OCI-LY3 (cell line): ENCODE measurements around the gene SENP3.

Experiments
- H2AFZ ChIP-seq: fragments of 200-600, 300-600 bp; shearing (Covaris generic); 2 replicates; pipeline ENCODE4 v1.6.0; 2014; ENCODE audit warnings: antibody characterized with exemption, low read depth, low read length
- H3K27ac ChIP-seq: fragments of 200-600, 300-600 bp; sonication (generic); 2 replicates; pipeline ENCODE4 v1.5.1; 2014; ENCODE audit warnings: mild to moderate bottlenecking, low read length, moderate library complexity, mixed read lengths
- H3K27me3 ChIP-seq: fragments of 200-600, 300-600 bp; sonication (generic); 2 replicates; pipeline ENCODE4 v1.6.1; 2014; ENCODE audit warnings: low read depth, low read length, mixed read lengths
- H3K36me3 ChIP-seq: fragments of 200-600, 300-600 bp; sonication (generic); replicated peaks from 2 replicates; pipeline ENCODE3; 2014; ENCODE audit warnings: low read depth, low read length, mixed read lengths
- H3K4me1 ChIP-seq: fragments of 300-600, 200-600 bp; sonication (generic); 2 replicates; pipeline ENCODE4 v1.6.1; 2014; ENCODE audit warnings: low read length, mixed read lengths
- H3K4me2 ChIP-seq: fragments of 200-600, 300-600 bp; sonication (generic); 2 replicates; pipeline ENCODE4 v1.6.1; 2014; ENCODE audit warnings: low read length, mixed read lengths
- H3K4me3 ChIP-seq: fragments of 300-600, 200-600 bp; sonication (generic); 2 replicates; pipeline ENCODE4 v1.5.1; 2014; ENCODE audit warnings: antibody characterized with exemption, mild to moderate bottlenecking, low read length, moderate library complexity
- H3K79me2 ChIP-seq: fragments of 300-600, 200-600 bp; shearing (Covaris generic); 2 replicates; pipeline ENCODE4 v1.6.1; 2014; ENCODE audit warnings: mild to moderate bottlenecking, low read length, mixed read lengths
- H3K9ac ChIP-seq: fragments of 300-600, 200-600 bp; shearing (Covaris generic); 2 replicates; pipeline ENCODE4 v1.6.0; 2014; ENCODE audit warnings: mild to moderate bottlenecking, low read length, moderate library complexity
- H3K9me3 ChIP-seq: fragments of 200-600, 300-600 bp; shearing (Covaris generic); 2 replicates; pipeline ENCODE4 v1.6.1; 2014; ENCODE audit warnings: low read length, mixed read lengths; ENCODE audit not compliant: insufficient read depth
- H4K20me1 ChIP-seq: fragments of 200-600, 300-600 bp; sonication (generic); 2 replicates; pipeline ENCODE4 v1.6.1; 2016; ENCODE audit warnings: low read length, mixed read lengths; ENCODE audit not compliant: insufficient read depth
- CTCF ChIP-seq: fragments of 200-600, 300-600 bp; sonication (generic); IDR thresholded peaks from 2 replicates; pipeline ENCODE4 v1.5.1; 2014; ENCODE audit warnings: antibody characterized with exemption, low read length, low read depth
- EZH2phosphoT487 ChIP-seq: fragments of 200-600 bp; shearing (Covaris generic); IDR thresholded peaks from 2 replicates; pipeline ENCODE4 v1.6.1; 2018; ENCODE audit warnings: antibody characterized with exemption, mixed run types, low read depth

The SENP3 gene

GRCh38 chr17:7548585-7549400, 12.9 kb upstream of the SENP3 start, which contains the start of gene TNFSF12:
TSS of gene TNFSF12 (plus strand) at chr17:7549058. CDS start at chr17:7549154, 96 bp downstream.
- H3K4me2 ChIP-seq, result peak within 1 kb of the TSS; percentile 63

GRCh38 chr17:7549401-7550055, 12.2 kb upstream of the SENP3 start:
- H2AFZ ChIP-seq, result no peak overlapping the region
- H3K9me3 ChIP-seq, result no peaks in the 10 kb centered on the region

More at GRCh38 chr17:7548585-7549400, 12.9 kb upstream of the SENP3 start, which contains the start of gene TNFSF12:
- TF ChIP-seq CTCF, result no peak
- no peak for TF ChIP-seq EZH2phosphoT487
- Histone ChIP-seq H3K27me3 (peaks cover 3% of the 10 kb centered on the region; the same call in 1 of the 2 replicates), H3K36me3 (no peaks in the 10 kb centered on the region), H3K9me3 (no peaks in the 10 kb centered on the region), H3K27ac (no peak within 1 kb of the TSS), H3K9ac (peak within 1 kb of the TSS; percentile 74), H3K4me1 (peaks cover 36% of the 10 kb centered on the region), H2AFZ (peak within 1 kb of the TSS; percentile 61), H3K4me3 (peak within 1 kb of the TSS; percentile 86), H4K20me1 (no peaks in the 10 kb centered on the region), H3K79me2 (no peaks in the 10 kb centered on the region)

GRCh38 chr17:7550344-7550743, 11.4 kb upstream of the SENP3 start:
- no peak overlapping the region for H3K4me2 ChIP-seq

More at GRCh38 chr17:7549401-7550055, 12.2 kb upstream of the SENP3 start:
- H4K20me1 ChIP-seq, result no peaks in the 10 kb centered on the region
- no peaks in the 10 kb centered on the region for H3K36me3 ChIP-seq
- H3K27ac ChIP-seq, result no peak overlapping the region
- H3K4me3 ChIP-seq, result peak overlapping the region; percentile 86
- TF ChIP-seq CTCF, result no peak
- no peak for TF ChIP-seq EZH2phosphoT487
- H3K4me2 ChIP-seq, result peak overlapping the region; percentile 63
- peaks cover 33% of the 10 kb centered on the region for H3K4me1 ChIP-seq
- H3K27me3 ChIP-seq, result no peaks in the 10 kb centered on the region
- H3K79me2 ChIP-seq, result no peaks in the 10 kb centered on the region
- H3K9ac ChIP-seq, result peak overlapping the region; percentile 74

More at GRCh38 chr17:7550344-7550743, 11.4 kb upstream of the SENP3 start:
- no peak for TF ChIP-seq CTCF
- TF ChIP-seq EZH2phosphoT487, result no peak
- no peak overlapping the region for H3K4me3 ChIP-seq
- H2AFZ ChIP-seq, result no peak overlapping the region
- no peaks in the 10 kb centered on the region for H3K9me3 ChIP-seq
- no peak overlapping the region for H3K27ac ChIP-seq
- no peak overlapping the region for H3K9ac ChIP-seq
- H3K79me2 ChIP-seq, result no peaks in the 10 kb centered on the region
- H3K4me1 ChIP-seq, result peaks cover 31% of the 10 kb centered on the region
- H4K20me1 ChIP-seq, result no peaks in the 10 kb centered on the region
- H3K36me3 ChIP-seq, result no peaks in the 10 kb centered on the region
- no peaks in the 10 kb centered on the region for H3K27me3 ChIP-seq
